AG04449 (cell line): ENCODE results near the gene ZNF391.

Source experiments
- CTCF ChIA-PET: fragments of 350-600 bp; formaldehyde crosslinking; extraction: SDS; loops from one replicate; lab custom pipeline; 2021; ENCODE audit warnings: antibody characterized with exemption; lab: Yijun Ruan, JAX
- POLR2A ChIA-PET: fragments of 400-600, 350-600 bp; formaldehyde crosslinking; extraction: SDS; loops from one replicate; lab custom pipeline; 2020; ENCODE audit warnings: antibody characterized with exemption, inconsistent platforms; lab: Yijun Ruan, JAX
- DNase-seq: peaks from one replicate; pipeline ENCODE4 v3.0.0-alpha.2; 2010; ENCODE audit warnings: low read depth, low spot score
- H3K4me3 ChIP-seq: 2 replicates; pipeline ENCODE4 v1.5.1; 2011; ENCODE audit warnings: low read depth, mild to moderate bottlenecking, control low read depth, low read length
- TF ChIP-seq, protein P1 (sequence below): IDR thresholded peaks from one replicate; pipeline ENCODE4 v1.5.1; 2011; ENCODE audit warnings: mild to moderate bottlenecking, moderate library complexity, low read length, control low read depth, inconsistent platforms; ENCODE audit not compliant: insufficient read depth; ENCODE audit errors: missing control alignments

Gene ZNF391

DNA sequence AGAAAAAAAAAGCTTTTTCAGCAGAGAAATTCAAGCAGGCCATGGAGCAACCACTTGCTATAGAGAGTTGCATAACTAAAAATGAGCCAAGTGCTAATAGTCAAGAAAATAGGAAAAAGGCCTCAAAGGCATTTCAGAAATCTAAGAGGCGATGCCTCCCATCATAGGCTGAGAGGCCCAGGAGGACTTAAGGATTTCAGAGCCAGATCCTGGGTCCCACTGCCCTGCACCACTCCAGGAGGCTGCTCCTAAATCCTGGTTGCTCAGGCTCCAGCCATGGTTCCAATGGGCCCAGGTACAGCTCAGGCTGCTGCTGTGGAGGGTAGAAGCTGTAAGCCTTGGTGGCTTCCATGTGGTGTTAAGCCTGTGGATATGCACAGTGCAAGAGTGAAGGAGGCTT, 5.5 kb downstream of the ZNF391 start:
- CTCF ChIA-PET, result no interaction called here
- POLR2A ChIA-PET, result no interaction called here
- no peak overlapping the region for H3K4me3 ChIP-seq
- TF ChIP-seq, protein P1, sequence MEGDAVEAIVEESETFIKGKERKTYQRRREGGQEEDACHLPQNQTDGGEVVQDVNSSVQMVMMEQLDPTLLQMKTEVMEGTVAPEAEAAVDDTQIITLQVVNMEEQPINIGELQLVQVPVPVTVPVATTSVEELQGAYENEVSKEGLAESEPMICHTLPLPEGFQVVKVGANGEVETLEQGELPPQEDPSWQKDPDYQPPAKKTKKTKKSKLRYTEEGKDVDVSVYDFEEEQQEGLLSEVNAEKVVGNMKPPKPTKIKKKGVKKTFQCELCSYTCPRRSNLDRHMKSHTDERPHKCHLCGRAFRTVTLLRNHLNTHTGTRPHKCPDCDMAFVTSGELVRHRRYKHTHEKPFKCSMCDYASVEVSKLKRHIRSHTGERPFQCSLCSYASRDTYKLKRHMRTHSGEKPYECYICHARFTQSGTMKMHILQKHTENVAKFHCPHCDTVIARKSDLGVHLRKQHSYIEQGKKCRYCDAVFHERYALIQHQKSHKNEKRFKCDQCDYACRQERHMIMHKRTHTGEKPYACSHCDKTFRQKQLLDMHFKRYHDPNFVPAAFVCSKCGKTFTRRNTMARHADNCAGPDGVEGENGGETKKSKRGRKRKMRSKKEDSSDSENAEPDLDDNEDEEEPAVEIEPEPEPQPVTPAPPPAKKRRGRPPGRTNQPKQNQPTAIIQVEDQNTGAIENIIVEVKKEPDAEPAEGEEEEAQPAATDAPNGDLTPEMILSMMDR, result no peak
- DNase-seq, result no peak

DNA sequence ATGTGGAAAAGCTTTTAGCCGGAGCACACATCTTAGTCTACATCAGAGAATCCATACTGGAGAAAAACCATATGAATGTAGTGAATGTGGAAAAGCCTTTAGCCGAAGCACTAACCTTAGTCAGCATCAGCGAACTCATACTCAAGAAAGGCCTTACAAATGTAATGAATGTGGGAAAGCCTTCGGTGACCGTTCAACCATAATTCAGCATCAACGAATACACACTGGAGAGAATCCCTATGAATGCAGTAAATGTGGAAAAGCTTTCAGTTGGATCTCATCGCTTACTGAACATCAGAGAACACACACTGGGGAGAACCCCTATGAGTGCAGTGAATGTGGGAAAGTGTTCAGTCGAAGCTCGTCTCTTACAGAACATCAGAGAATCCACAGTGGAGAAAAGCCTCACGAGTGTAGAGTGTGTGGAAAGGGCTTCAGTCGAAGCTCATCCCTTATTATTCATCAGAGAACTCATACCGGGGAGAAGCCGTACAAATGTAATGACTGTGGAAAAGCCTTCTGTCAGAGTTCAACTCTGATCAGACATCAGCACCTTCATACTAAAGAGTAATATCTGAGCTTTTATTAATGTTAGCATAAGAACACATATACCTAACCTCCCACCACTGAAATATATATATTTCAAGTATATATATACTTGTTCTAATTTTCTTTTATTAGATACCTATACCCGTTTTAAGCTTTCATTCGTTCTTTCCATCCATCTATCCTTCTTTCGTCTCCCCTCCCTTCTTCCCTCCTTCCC, 12.5 kb downstream of the ZNF391 start:
- no peak overlapping the region for H3K4me3 ChIP-seq
- no peak for DNase-seq
- TF ChIP-seq, protein P1, result no peak
- POLR2A ChIA-PET, result no interaction called here
- CTCF ChIA-PET, result no interaction called here

DNA sequence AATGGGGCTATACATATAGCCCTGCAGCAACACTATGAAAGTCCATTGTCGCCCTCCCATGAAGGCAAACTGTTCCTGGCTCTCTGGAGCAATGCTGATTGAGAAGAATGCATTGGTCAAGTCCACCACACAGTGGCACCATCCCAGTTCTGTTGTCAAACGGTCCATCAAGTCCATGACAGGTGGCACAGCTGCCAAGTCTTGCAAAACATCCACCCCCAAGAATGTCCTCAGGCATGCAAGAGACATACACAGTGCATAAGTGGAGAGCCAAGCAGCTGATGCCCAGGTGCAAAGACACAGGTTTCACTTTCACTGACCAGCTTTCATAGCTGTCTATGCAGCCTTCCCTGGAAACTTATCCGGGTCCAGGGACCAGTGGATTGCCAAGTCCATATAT, 17.5 kb downstream of the ZNF391 start:
- POLR2A ChIA-PET, result no interaction called here
- H3K4me3 ChIP-seq, result no peak overlapping the region
- CTCF ChIA-PET, result no interaction called here
- no peak for DNase-seq
- TF ChIP-seq, protein P1, result no peak

DNA sequence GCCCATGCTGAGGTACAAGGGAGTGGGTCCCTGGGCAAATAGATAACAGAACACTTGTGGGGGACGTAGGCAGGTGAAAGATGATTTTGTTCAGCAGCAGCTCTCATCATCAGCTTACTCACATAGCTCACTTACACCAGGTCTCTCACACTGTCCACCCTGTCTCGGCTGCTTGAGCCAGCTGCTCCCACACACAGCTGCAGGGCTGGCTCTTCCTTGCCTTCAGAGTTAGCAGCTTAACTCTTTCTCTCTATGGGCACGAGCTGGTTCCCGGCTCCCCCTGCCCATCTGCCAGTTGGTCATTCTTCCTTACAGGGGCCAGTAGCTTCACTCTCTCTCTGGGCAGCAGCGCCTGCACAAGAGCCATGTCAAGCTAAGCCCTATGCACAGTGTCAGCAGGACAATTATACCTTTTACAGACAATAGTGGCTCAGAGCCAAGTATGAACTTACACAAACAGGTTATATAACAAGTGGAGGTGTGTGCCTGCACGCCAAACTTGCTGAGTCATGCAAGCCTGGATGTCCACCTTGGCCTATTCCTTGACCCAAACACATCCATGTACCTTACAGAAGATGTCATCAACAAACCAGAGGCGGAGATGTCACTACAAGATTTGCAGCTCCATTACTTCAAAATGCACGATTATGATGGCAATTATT, 18.7 kb downstream of the ZNF391 start:
- ChIA-PET POLR2A (no interaction called here), CTCF (no interaction called here)
- DNase-seq, result no peak
- no peak overlapping the region for H3K4me3 ChIP-seq
- TF ChIP-seq, protein P1, result no peak

DNA sequence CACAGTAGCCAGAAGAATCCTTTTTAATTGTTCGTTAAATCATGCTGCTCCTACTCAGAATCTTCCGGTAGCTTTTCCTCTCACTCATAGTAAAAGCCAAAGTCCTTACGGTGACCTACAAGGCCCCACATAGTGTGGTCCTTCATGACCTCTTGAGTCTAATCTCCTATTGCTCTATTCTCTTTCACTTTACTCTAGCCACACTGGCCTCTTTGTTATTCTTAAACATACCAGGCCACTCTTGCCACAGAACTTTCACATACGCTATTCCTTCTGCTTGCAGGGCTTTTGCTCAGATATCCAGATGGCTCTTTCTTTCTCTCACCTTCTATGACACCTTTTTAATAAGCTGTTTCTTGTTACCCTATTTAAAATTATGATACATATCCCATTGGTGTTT, 25.7 kb downstream of the ZNF391 start:
- no peak overlapping the region for H3K4me3 ChIP-seq
- ChIA-PET POLR2A (no interaction called here), CTCF (no interaction called here)
- TF ChIP-seq, protein P1, result no peak
- no peak for DNase-seq

DNA sequence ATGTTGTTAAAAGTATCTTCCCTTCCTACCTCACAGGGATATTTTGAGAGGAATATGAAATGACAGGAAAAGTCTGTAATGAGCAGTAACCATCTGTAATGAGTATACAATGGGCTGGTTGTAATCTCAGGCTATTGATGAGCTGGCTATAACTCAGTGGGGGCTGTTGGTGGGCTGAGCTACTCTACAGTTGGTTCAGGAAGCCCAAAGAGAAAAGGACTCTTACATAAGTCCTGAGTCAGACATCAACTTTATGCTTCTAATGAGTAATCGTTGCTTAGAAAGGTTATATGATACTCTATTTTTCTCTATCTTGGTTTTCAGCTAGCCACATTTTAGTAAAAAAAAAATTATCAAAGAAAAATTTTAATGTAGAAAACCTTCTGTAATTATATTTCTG, 26.4 kb downstream of the ZNF391 start:
- DNase-seq, result no peak
- TF ChIP-seq, protein P1, result no peak
- ChIA-PET CTCF (no interaction called here), POLR2A (no interaction called here)
- no peak overlapping the region for H3K4me3 ChIP-seq
